Measurements from ENCODE around the gene CEMIP.

CEMIP gene

GRCh38 chr15:80972276-80972675 lies 193.1 kb downstream of the CEMIP start:
- no peak for DNase-seq

- no peak for DNase-seq
Observed at GRCh38 chr15:80974914-80975313, 195.7 kb downstream of the CEMIP start.

DNA sequence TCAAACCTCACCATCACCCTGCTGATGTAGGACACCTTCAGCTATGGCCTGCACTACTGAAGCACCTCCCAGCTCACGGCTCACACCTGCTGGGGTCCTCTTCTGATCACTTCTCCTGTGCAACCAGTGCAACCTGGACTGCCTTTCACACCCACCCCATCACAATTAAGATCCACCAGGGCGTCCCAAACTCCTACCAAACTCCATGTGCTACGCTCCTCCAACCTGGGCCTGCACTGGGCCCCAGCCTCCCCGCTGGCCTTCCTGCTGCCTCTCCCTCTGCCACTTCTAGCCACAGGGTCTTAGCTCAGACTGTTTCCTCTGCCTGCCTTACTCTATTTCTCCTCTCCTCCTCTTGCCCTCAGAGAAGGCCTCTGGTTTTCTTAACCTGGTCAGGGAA lies 197.7 kb downstream of the CEMIP start:
- no peak for DNase-seq

DNA sequence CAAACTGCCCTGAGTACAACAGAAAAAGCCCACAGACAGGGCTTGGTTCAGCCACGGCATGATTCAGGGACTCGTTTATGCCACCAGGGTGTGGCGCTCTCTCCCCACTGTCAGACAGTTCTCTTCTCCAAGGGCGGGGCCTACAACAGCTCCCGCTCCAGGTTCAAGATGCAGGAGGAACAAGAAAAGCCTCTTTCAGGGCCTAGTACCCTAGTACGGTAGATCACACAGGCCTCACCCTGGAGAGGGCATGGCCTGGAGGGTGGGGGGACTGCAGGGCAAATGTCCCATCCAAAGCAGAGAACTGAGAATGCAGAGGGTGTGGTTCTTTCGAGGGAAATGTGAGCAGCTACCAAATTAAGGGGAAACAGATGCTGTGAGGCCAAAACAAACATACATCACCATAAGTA lies 198.5 kb downstream of the CEMIP start:
- DNase-seq, result peak in 34 of 56 donors; percentile 2 to 76 (median 41)

- no peak for DNase-seq
Observed at GRCh38 chr15:80978685-80979329, 199.6 kb downstream of the CEMIP start.

- no peak for DNase-seq
Observed at GRCh38 chr15:80979538-80980200, 200.5 kb downstream of the CEMIP start.

DNA sequence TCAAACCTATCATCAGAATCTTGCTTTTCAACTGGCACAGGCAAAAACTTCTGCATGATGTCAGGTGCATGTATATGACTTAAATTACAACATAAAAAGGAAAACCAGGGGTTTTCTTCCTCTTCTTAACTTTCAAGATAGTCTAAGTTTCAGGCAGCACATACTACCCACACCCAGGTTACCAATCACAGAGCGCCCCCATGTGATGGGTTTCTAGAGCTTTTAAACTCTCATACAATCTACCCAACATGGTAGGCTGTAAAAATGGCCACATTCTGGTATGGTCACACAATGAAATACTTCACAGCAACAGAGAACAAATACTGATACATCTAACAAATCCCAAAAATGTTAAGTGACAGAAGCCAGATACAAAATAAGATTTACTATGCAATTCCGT lies 203.0 kb downstream of the CEMIP start:
- no peak for DNase-seq

GRCh38 chr15:80982839-80983238 lies 203.7 kb downstream of the CEMIP start:
- no peak for DNase-seq

DNA sequence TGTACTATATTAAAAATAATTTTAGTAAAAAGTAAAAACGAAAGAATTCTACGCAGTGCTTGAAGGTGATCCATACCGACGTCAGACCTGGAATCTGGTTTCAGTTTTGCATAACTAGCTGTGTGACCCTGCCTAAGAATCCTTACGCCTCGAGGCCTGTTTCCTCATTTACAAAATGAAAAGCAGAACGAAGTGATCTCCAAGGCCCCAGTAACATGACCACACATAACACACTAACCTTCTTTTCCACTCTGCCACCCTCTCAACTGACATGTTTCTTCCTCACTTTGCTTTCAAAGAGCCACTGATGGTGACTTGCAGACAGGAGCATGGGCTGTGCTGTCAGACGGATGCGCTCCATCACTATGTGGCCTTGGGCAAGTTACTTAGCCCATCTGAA lies 205.7 kb downstream of the CEMIP start:
- peak in 1 of 56 donors; percentile 16 for DNase-seq

GRCh38 chr15:80985981-80986380 lies 206.8 kb downstream of the CEMIP start:
- no peak for DNase-seq

GRCh38 chr15:80986487-80986886 lies 207.3 kb downstream of the CEMIP start:
- DNase-seq, result no peak

DNA sequence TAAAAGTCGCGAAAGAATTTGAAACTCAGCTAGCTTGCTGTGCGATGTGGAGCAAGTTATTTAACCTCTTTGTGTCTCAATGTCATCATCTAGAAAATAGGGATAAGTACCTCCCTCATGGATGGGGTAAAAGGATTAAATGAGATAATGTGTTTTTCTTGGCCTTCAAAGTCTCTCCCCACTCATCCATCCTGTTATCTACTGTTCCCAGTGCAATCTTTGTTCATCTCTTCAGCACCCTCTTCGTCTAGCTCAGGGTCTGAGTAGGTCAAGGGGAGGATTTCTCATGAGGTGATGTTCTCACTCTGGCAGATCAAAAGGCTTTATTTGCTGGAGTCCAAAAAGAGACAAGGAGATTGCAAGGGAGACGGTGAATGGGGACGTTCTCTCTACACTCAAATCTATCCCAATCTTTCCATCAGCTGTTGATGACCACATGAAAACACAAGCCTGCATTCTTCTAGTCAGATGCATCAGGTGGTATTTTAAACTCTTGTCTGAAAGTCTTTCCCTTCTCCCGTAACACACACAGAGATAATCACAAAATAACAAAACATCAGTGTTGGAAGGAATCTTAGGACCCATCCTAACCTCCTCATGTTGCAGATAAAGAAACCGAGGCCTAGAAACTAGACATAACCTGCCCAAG lies 209.1 kb downstream of the CEMIP start:
- no peak for DNase-seq

DNA sequence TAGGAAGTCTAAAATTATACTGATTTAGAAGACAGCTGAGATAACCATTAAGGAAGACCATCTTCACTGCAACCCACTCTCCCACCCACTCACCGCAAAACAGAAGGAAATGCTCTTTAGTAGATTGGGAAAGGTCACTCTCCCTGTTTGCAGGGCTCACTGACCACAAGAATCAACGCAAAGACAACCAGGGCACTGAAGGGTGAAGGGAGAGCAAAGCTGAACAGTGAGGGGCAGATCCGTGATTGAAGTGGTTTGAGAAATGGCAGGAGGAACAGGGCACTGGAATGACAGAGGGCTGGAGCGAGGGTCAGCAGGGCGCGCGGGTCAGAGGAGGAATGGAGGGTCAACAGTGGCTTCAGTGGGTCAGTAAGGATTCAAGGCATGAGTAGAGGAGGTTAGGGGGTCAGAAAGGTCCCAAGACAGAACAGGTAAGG lies 209.9 kb downstream of the CEMIP start:
- DNase-seq, result peak in 1 of 56 donors; percentile 55

DNA sequence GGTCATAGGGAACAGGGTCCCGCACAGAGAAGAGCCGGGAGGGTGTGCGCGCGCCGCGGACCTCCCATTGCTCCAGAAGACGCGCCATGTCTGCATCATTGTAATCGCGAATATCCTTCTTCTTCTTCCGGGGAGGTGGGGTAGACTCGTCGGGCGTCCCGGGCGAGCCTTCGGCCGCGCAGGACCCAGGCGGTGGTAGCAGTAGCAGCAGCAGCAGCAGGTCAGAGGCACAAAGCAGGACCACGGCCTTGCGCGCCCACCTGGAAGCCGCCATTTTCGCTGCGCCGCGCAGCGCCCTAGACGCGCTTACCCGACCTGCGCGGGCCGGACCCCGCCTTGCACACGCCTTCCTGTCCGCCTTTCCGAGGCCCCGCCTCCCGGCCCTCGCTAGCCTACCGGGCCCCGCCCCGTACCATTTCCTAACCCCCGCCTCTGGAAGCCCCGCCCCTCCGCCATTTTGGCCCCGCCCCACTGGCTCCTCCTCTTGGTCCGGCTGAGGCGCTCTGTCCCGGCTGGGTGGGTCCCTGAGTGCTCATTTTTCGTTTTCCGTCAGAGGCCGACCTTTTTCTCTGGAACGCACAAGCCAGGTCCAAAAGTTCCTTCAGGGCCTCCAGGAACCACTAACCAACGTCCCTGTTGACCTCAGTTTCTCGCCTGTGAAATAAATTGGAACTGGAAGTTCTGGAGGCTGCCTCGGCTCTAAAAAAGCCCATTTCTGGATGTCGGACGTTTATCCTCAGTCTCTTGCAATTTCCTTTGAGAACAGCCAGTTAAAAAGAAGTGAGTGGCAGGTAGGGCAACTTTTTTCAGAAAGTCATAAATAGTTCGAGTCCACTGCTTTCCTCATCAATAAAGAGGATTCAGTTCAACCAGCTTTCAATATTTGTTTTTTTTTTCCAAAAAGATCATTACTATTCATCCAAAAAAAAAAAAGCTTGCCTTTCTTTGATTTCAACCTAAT lies 210.6 kb downstream of the CEMIP start, which contains the start of gene MESD:
Gene MESD (minus strand): TSS at position 302 of the 961 bp plus-strand sequence. CDS start 28 bp downstream, at position 274.
- peak; percentile 41 to 99 (median 93) for DNase-seq

- DNase-seq, result no peak
Observed at GRCh38 chr15:80990955-80991354, 211.8 kb downstream of the CEMIP start.

GRCh38 chr15:80991421-80991820 lies 212.3 kb downstream of the CEMIP start:
- peak in 29 of 56 donors; percentile 10 to 81 (median 38) for DNase-seq

GRCh38 chr15:80992006-80992405 lies 212.8 kb downstream of the CEMIP start:
- DNase-seq, result no peak

GRCh38 chr15:80992441-80992840 lies 213.3 kb downstream of the CEMIP start:
- no peak for DNase-seq

GRCh38 chr15:80996247-80996646 lies 217.1 kb downstream of the CEMIP start:
- no peak for DNase-seq

DNA sequence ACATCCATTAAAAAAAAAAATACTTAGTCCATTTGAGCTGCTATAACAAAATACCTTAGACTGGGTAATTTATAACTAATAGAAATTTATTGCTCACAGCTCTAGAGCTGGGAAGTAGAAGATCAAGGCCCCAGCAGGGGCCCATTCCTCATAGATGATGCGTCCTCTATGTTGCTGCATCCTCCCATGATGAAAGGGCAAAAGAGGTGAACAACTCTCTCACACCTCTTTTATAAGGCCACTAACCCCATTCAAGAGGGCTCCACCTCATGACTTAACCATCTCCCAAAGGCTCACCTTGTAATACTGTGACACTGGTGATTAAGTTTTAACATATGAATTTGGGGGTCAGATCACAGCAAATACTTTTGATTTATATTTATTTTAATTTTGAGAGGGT lies 218.5 kb downstream of the CEMIP start:
- DNase-seq, result no peak

DNA sequence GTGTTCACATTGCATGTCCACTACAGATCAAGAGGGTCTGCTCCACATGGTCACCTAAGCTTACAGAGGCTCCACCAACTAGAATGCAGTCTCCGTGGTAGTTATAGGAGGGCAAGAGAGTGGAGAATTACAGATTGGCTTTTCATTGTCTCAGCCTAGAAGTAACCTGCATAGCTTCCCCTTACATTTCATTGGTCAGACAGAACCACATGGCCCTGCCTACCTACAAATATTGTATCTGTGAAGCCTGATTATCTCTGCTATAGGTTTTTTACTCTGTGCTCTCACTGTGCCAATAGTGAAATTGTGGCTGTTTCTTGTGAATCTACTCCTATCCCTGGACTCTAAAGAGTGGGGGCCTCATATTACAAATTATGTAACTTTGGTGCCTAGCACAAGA lies 219.1 kb downstream of the CEMIP start:
- DNase-seq, result no peak
